ENCODE measurements around the gene DRAP1.

- TF ChIP-seq CTCF (IDR thresholded peaks at IDR 0.05) (no peak), POLR2AphosphoS5 (IDR thresholded peaks at IDR 0.05; ENCODE audit: low read depth, low read length) (no peak), REST (IDR thresholded peaks at IDR 0.05; ENCODE audit: insufficient read depth in 1 of 2, low read depth in 2 of 2, low read length in 1 of 2) (0 out of 4 replicates have a peak, but pooled peaks of 1 of the 2 experiments have one; percentile 32)
Measured at GRCh38 chr11:65898656-65899355, 20.4 kb upstream of the DRAP1 start.

Data from Panc1 (cell line).